ENCODE data around the gene COPE. TPM values are rescaled to one million over a fixed set of nuclear protein-coding genes. Genes with fewer than 3 reads are reported as not detected.

Gene COPE
- total and polyA plus RNA-seq, 2 of the 8 experiments (the other 6 are each of a cell fraction or from before 2014, with no cell fraction given): 178 to 356 TPM

DNA sequence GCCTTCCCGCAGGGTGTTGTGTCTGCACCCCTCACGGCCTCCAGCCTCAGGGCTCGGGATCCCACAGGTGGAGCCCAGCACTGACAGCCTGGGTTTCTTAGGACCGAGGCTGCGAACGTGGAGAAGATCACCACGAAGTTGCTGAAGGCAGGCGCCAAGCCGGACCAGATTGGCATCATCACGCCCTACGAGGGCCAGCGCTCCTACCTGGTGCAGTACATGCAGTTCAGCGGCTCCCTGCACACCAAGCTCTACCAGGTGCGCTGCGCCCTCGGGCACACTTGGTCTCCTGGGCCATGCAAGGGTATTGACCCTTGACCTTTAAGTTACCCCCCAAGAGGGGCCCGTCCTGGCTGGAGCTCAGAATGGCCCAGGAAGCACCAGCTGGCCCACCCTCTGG, 58.5 kb downstream of the COPE start (continued):
- TF ChIP-seq HDAC2 (IDR thresholded peaks at IDR 0.05; ENCODE audit: borderline replicate concordance in 1 of 2, low read depth in 2 of 2, low read length in 2 of 2): no peak
- no peak for TF ChIP-seq SP2 (IDR thresholded peaks at IDR 0.05; ENCODE audit: low read length)
- TF ChIP-seq BRCA1 (IDR thresholded peaks at IDR 0.05; ENCODE audit: low read depth, low read length): no peak
- TF ChIP-seq SIN3A (conservative IDR thresholded peaks at IDR 0.05 in 1 of 2, IDR thresholded peaks at IDR 0.05 in 1 of 2; ENCODE audit: low read depth in 1 of 2, low read length in 2 of 2): no peak
